Body of pancreas (tissue), 4 donors: ENCODE measurements around the gene TFPI2.

Experiments used
- POLR2A ChIP-seq, 3 donors: fragments of 450-650 bp; IDR thresholded peaks; one replicate each; pipeline ENCODE4 v1.6.1; 2016; ENCODE audit warnings: antibody characterized with exemption in 3 of 3, mild to moderate bottlenecking in 2 of 3
- TF ChIP-seq, protein P1 (sequence below), 7 experiments: fragments of 450-650 bp in 4 of 7; fragments of 200-600 bp in 3 of 7; sonication (generic) in 3 of 7; IDR thresholded peaks; one replicate each; pipeline ENCODE4 v1.5.1; 2016 to 2019; ENCODE audit warnings: antibody characterized with exemption in 7 of 7

DNA sequence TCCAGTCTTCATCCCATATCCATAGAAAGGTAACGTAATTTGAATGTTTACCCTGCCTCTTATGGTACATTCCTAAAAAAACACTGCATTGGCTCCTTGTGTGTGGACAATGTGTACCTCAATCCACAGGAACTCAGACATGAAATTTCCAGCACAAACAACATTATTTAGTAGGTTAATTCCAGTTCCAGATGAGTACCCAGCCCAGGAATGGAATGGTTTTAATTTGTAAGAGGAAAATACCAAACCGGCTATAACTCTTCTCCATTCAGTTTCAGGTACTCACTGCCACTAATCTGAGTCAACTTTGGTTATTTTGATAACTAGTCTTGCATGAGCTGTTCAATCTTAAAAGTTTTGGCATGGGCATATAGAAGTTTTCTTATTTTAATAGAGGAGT is 39.0 kb downstream of the TFPI2 start:
- TF ChIP-seq POLR2A (IDR thresholded peaks at IDR 0.05), result no peak
- TF ChIP-seq, protein P1, sequence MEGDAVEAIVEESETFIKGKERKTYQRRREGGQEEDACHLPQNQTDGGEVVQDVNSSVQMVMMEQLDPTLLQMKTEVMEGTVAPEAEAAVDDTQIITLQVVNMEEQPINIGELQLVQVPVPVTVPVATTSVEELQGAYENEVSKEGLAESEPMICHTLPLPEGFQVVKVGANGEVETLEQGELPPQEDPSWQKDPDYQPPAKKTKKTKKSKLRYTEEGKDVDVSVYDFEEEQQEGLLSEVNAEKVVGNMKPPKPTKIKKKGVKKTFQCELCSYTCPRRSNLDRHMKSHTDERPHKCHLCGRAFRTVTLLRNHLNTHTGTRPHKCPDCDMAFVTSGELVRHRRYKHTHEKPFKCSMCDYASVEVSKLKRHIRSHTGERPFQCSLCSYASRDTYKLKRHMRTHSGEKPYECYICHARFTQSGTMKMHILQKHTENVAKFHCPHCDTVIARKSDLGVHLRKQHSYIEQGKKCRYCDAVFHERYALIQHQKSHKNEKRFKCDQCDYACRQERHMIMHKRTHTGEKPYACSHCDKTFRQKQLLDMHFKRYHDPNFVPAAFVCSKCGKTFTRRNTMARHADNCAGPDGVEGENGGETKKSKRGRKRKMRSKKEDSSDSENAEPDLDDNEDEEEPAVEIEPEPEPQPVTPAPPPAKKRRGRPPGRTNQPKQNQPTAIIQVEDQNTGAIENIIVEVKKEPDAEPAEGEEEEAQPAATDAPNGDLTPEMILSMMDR (IDR thresholded peaks at IDR 0.05), result no peak
